Limb (tissue), 2 donors: ENCODE results near the gene SCAF8.
A peak's percentile ranks its signal among the peaks of the same experiment; 100 is the strongest.
"Not testable (repeated sequence)": the region's sequence is repeated elsewhere in the genome, so short reads cannot be mapped to it uniquely, and the experiment has no call there.

Source experiments
- DNase-seq, 2 donors: peaks; one replicate each; pipeline ENCODE4 v3.0.0-alpha.2; 2016; ENCODE audit errors: extremely low spot score in 2 of 2

SCAF8 gene

DNA sequence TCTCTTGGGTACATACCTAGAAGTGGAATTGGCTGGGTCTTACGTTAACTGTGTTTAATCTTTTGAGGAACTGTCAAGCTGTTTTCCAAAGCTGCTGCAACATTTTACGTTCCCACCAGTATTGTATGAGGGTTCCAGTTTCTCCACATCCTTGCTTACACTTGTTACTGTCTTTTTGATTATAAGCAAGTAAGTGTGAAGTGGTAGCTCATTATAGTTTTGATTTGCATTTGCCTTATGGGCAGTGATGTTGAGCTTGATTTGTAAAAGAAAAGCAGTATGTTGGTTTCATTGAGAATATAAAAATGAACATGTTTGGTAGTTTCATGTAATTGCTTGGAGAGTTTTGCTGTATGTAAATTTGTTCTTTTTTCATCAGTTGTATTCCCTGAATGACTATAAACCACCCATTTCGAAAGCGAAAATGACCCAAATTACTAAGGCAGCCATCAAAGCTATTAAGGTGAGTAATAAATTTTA lies 40.4 kb downstream of the SCAF8 start:
- DNase-seq, result no peak

DNA sequence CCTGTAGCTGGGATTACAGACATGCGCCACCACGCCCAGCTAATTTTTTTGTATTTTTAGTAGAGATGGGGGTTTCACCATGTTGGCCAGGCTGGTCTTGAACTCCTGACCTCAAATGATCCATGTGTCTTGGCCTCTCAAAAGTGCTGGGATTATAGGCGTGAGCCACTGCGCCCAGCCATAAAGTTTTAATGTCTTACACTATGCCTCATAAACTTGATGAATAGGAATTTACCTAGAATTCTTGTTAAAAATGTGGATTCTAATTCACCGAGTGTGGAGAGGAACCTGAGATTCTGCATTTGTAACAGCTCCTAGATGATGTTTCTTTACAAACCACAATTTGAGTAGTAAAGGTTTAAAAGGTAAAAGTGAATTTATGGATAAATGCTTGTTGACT lies 45.9 kb downstream of the SCAF8 start:
- DNase-seq, result not testable (repeated sequence)

DNA sequence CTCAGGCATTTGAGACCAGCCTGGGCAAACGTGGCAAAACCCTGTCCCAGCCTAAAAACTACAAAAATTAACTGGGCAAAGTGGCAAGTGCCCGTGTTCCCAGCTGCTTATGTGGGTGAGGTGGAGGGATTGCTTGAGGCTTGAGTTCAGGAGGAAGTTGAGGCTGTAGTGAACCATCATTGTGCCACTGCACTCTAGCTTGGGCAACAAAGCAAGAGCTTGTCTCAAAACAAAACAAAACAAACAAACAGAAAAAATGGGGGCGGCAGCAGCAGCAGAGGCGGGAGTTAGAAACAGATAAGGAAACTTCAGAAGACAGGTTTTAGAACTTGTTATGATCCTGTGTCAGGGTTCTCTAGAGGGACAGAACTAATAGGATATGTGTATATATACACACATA lies 49.0 kb downstream of the SCAF8 start:
- DNase-seq, result no peak

DNA sequence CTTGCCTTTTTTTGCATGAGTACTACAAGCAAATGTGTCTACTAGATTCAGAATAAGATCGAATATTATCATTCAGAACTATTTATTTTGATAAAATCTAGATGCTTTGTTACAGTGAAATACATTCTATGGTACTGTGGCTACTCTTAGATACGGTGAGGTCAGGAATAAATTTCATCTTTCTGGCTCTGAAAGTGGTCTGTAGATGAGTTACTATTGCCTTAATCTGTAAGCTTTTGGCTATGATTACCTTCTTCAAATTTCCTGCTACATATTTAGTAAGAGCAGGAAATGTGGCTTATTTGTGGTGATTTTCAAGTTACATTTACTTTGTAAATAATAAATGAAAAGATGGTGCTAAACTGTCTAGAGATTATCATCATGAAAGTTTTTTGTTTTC lies 50.0 kb downstream of the SCAF8 start:
- no peak for DNase-seq

DNA sequence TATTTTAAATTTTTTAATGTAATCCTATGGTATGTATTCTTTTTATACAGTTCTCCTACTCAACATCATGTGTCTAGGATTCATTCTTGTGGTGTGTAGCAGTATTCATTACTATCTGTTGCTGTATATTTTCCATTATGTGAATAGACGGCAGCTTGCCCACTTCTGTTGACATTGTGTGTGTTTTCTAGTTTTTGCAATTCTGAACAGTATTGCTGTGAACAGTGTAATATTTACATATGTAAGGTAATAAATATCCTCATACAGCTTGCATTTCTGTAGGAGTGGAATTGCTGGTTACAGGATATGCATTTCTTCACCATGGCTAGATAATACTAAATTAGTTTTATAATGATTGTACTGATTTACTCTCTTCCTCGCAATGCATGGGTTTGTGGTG lies 51.9 kb downstream of the SCAF8 start:
- no peak for DNase-seq

DNA sequence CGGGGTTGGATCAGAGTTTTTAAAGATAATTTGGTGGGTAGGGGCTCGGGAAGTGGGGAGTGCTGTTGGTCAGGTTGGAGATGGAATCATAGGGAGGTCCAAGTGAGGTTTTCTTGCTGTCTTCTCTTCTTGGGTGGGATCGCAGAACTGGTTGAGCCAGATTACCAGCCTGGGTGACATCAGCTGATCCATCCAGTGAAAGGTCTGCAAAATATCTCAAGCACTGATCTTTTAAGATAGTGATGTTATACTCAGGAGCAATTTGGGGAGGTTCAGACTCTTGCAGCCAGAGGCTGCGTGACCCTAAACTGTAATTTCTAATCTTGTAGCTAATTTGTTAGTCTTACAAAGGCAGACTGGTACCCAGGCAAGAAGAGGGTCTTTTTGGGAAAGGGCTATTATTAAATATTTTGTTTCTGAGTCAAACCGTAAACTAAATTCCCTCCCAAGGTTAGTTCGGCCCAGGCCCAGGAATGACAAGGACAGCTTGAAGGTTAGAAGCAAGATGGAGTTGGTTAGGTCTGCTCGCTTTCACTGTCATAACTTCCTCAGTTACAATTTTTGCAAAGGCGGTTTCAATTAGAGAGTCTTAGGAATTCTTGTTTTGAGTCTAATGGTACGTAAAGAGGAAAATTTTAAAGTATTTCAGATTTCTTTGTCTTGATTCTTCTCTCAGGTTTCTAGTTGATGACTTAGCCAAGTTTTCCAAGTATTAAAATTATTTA lies 53.1 kb downstream of the SCAF8 start:
- DNase-seq, result no peak

DNA sequence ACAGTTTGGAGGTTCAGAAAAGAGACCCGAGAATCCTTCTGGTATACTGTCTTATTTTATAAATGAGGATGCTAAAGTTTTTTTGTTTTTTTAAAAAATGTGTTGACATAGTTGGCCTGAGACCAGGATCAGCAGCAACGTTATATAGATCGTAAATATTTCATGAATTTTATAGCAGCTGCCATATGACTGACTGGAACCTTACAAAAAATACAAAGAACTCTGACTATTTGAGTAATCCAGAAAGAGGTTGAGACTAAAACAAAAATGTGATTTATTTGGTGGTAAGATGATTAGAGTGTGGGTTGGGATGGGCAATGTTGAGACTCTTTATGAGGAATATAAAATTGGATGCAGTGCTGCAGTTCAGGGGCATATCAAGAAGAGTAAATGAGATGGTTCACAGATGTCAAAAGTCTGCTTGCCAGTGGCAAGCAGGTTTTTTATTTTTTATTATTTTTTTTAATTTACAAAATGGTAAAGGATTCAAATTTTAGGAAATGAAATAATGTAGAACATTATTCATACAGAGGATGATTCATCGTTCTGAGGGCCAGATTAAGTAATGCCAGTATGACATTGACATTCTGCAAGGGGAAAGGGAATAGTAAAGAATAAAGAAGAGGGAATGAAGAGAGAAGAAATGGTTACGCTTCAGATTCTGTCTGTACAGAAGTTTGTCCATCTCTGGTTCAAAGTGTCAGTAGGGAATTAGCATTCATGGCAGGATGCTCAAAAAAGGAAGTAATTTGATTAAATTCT lies 58.5 kb downstream of the SCAF8 start:
- no peak for DNase-seq

DNA sequence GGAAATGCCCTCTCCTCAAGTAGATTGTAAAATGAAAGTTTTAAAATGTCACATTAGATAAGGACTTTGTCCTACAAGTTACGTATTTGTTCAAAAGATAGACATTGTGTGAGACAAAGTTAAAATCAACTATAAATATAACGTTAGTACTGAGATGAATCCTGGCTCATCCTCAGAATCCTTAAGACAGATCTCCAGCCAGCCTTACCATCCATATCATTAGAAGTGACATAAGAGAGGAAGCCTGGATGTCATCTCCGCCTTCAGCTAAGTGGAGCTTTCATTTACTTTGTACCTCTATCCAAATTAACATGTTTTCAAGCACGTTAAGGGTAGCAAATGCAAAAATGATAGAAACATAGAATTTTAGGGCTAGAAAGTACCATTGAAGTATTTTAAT lies 59.1 kb downstream of the SCAF8 start:
- DNase-seq, result no peak

DNA sequence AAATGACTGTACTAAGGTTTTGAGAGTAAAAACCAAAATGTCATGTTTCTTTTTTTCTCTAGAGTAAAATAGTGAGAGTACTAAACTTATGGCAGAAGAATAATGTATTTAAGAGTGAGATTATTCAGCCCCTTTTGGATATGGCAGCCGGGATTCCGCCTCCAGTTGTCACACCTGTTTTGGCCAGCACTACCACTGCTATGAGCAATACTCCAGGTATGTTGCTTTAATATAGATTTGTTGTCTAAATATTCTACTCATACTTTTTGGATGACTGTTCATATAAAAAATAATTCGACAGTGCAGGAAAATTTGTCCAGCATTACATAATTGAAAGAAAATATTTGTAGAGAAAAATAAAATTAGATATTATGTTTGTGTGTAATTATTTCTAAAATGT lies 59.5 kb downstream of the SCAF8 start:
- DNase-seq, result no peak

DNA sequence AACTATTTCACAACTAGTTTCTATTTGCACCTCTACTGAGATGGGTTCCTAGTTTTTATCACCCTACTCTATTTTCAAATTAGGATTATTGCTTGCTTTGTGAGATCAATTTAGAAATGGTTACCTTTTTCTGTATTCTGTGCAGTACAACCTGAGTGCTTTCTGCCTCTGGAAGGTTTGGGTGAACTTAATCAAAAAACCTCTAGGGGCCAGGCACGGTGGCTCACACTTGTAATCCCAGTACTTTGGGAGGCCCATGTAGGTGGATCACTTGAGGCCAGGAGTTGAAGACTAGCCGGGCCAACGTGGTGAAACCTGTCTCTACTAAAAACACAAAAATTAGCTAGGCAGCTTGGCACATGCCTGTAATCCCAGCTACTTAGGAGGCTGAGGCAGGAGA lies 63.3 kb downstream of the SCAF8 start:
- no peak for DNase-seq

DNA sequence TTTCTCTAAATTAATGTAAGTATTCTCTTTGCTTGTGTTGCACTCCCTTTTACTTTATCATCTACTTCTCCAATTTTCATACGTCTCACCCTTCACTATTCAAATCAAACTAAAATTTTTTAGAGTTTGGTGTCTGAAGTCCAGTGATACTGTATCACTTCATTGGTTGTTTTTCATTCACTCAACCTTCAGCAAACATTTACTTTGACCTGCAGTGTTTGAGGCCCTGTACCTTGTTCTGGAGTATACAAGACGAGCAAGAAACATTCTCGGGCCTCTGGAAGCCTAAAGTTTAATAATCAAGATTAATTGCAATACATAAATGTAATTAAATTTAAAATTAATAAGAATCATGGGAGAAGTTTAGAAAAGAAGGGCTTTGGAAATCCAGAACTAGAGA lies 64.6 kb downstream of the SCAF8 start:
- no peak for DNase-seq

DNA sequence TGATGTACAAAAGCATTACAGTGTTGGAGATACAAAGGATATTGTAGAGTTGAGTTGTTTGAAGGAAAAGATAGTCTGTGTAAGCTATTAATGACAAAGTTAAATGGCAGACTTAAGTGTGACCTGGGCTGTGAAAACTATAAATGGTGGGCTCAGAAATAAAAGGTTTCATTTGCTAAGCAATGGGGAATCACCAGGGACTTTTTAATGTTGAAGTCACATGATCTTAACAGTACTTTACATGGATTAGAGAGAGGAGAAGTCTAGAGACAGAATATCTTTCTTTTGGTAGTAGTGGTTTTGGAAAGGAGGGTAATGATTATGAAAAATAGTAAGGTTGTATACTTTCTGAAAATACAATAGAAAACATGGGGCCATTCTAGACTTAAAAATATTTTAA lies 67.1 kb downstream of the SCAF8 start:
- DNase-seq, result no peak

DNA sequence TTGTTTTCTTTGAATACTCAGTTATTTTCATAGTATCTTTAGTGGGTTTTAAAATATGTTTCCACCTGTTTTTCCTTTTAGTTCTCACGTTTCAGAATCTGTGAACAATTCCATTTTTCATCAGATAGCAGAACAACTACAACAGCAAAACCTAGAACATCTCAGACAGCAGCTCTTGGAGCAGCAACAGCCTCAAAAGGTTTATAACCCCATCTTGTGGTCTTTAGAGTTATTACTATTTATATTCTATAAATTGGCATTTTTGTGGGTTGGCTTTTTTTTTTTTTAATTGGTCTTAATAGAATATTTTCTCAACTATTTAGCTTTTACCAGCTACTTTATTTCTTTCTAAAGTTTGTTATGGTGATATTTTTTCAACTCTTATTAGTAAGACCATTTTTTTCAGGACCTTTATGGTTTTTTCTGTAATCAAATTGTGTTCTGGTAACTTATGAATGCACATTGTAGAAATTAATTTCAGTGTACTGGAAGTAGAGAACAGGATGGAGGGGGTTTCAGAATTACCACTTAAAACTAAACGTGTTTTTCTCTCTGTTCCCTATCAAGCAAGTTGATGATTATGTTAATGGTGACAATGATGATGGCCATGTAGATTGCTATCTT lies 72.2 kb downstream of the SCAF8 start:
- peak in 1 of 2 donors; percentile 47 for DNase-seq

DNA sequence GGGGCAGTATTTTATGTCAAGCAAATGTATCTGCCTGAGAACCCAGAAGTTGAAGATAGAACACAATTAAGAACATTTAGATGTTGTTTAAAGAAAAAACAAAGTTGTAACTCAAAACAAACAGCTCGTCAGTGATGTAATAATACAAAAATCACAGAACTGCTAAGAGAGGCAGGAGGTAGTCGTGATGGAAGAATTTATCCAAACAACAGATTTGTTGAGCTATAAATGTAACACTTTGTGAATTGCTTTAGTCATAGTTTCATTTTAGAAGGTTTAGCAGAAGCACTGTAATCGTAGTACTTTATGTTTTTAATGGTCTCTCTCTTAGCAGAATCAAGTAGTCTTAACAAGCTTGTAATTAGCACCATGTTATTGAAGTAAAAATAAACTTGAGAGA lies 73.6 kb downstream of the SCAF8 start:
- no peak for DNase-seq

DNA sequence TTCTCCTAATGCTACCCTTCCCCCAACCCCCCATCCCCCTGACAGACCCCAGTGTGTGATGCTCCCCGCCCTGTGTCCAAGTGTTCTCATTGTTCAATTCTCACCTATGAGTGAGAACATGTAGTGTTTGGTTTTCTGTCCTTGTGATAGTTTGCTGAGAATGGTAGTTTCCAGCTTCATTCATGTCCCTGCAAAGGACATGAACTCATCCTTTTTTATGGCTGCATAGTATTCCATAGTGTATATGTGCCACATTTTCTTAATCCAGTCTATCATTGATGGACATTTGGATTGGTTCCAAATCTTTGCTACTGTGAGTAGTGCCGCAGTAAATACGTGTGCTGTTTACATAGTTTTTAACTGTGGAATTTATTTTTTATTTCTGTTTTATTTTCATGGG lies 78.4 kb downstream of the SCAF8 start:
- not testable (repeated sequence) for DNase-seq

DNA sequence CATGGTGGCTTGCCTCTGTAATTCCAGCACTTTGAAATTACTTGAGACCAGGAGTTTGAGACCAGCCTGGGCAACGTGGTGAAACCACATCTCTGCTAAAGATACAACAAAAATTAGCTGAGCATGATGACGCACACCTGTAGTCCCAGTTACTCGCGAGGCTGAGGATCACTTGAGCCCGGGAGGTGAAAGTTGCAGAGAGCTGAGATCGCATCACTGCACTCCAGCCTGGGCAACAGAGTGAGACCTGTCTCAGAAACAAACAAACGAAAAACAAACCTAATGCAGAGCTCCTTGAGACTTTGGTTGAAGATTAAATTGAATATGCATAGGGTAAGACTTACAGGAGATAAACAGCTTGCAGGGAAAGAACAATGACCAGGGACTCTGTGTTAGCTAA lies 80.8 kb downstream of the SCAF8 start:
- DNase-seq, result no peak

DNA sequence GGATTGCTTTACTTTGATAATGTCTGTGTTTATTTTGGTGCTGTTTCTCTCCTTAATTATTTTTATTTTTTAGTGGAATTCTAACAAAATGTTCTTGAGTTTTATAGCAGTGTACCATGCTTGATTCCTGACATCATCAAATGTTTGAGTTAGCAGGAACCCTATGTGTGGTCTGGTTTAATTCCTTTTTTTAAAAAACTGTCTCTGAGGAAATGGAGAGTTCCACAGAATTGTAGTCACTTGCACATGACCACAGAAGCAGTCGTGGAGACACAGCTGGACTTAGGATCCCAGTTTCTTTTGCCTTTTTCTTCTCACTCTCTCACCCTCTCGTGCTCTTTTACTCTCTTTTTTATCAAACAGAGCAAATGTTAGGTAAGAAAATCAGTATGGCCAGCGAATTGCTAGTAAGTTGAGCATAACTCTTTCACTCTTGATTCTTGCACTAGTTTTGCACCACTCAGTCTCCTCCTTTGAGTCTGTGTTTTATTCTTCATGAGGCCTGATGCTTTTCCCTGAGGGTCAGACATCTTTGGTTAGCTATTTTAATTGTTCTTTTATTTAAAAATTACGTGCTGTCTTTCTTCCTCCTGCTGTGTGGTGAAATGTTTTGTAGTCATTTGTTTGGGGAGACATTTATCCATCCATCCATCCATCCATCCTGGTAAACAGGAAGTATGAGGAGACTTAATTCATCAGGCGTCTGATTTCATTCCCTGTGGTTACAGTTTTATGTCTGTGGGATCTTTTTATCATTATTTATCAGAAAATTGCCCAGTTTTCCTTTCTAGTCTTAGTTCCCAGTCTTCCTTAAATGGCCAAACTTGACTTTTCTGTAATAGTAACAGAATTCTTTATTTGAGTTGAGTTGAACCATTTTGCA lies 83.0 kb downstream of the SCAF8 start:
- DNase-seq, result no peak

DNA sequence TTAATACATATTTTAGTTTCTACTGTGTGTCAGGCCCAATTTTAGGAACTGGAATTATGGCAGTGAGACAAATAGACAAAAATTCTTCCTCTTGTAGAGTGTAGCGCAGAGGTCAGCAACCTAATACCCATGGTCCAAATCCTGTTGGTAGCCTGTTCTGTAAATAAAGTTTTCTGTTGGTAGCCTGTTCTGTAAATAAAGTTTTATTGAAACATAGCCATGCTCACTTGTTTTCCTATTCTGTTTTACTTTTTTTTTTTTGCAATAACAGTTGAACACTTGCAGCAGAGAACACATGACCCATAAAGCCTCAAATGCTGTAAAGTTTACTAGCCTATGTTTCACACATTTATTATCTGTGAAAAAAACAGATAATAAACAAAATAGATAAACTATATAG lies 87.9 kb downstream of the SCAF8 start:
- no peak for DNase-seq

DNA sequence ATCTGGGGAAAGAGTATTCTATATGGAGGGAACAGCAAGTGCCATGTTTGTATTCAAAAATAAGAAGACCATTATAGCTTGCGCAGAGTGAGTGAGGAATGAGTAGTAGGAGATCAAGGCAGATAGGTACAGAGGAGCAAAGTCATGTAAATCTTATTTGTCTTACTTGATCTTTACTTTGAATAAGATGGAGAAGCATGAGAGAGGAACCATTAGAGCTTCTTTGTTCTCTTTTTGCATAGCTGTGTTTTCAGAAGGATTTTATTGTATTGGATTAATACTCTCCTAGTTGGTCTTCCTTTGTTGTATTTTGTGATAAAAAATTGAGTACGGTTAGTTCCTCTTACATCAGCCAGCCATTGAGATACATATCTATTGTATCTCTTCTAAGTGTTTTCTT lies 88.4 kb downstream of the SCAF8 start:
- DNase-seq, result no peak

DNA sequence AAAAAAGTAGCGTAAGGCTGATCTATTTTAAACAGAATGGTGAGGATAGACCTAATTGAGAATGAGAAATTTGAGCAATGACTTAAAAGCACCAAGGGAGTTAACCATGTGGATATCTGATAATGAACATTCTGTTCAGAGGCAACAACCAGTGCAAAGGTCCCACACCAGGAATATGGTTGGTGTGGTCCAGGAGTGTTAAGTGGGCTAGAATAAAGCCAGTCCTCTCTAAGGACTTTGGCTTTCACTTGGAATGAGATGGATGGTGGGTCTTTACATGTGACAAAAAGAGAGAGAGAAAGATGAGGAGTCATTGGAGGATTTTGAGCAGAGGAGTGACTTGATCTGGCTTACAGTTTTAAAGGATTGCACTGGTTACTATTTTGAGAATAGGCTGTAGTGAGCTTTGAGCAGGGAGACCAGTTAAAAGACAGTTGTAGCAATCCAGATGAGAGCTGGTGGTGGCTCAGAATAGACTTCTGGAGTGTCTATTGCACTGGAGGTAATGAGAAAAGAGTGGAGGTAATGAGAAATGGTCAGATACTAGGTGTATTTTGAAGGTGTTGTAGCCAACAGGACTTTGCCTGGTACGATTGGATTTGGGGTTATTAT lies 89.8 kb downstream of the SCAF8 start:
- DNase-seq, result no peak

DNA sequence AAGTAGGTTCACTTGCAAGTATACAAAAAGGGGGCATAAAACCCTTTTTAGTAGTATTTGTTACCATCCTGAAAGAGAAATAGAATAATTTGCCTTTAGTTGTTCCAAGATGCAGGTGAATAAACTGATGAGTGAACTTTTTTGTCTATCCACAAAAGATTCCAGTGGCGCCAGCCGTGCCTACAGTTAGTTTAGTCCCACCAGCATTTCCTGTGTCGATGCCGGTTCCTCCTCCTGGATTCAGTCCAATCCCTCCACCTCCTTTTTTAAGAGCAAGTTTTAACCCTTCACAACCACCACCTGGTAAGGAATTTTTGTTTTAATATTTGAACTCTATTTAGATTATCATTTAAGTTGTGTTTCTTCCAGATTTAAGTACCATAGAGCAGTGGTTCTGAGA lies 90.9 kb downstream of the SCAF8 start:
- no peak for DNase-seq
